Measurements from ENCODE around the gene NLK.

NLK gene

GRCh38 chr17:28115046-28115445, 72.6 kb downstream of the NLK start:
- peaks cover 34% of the 10 kb centered on the region for H3K4me1 ChIP-seq (ENCODE audit: control insufficient read depth, insufficient read depth, low read length)
- H3K27me3 ChIP-seq (replicated peaks; ENCODE audit: control insufficient read depth, insufficient read depth, low read length): no peaks in the 10 kb centered on the region
- H3K9ac ChIP-seq (ENCODE audit: low read length): no peak overlapping the region
- no peaks in the 10 kb centered on the region for H3K9me3 ChIP-seq (ENCODE audit: control insufficient read depth, low read length)
- no peak for DNase-seq (ENCODE audit: low read depth)
- H3K4me3 ChIP-seq (ENCODE audit: low read length): no peak overlapping the region
- H3K36me3 ChIP-seq (ENCODE audit: control insufficient read depth, insufficient read depth, low read length, severe bottlenecking): no peaks in the 10 kb centered on the region

DNA sequence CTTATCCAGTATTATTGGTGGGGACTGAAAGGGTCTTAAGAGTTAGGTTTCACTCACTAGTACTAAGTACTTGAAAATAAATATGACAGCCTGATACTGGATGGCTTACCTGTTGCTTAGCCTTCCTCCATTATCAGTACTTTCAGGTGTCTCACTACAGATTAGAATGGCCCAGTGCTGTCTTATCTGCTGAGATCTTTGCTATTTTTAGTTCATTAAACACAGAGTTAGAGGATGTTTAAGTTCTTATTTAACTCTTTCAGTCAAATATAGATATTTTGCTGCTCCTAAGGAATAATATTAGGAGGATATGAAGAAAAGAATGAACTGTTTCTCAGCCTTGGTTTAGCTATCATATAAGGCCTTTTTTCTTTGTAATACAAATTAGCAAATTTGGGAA, 74.8 kb downstream of the NLK start:
- Histone ChIP-seq H3K4me1 (ENCODE audit: control insufficient read depth, insufficient read depth, low read length) (peaks cover 29% of the 10 kb centered on the region), H3K4me3 (ENCODE audit: low read length) (no peak overlapping the region), H3K36me3 (ENCODE audit: control insufficient read depth, insufficient read depth, low read length, severe bottlenecking) (peaks cover under 1% of the 10 kb centered on the region), H3K9ac (ENCODE audit: low read length) (no peak overlapping the region), H3K9me3 (ENCODE audit: control insufficient read depth, low read length) (no peaks in the 10 kb centered on the region), H3K27me3 (replicated peaks; ENCODE audit: control insufficient read depth, insufficient read depth, low read length) (no peaks in the 10 kb centered on the region)
- DNase-seq (ENCODE audit: low read depth): no peak

DNA sequence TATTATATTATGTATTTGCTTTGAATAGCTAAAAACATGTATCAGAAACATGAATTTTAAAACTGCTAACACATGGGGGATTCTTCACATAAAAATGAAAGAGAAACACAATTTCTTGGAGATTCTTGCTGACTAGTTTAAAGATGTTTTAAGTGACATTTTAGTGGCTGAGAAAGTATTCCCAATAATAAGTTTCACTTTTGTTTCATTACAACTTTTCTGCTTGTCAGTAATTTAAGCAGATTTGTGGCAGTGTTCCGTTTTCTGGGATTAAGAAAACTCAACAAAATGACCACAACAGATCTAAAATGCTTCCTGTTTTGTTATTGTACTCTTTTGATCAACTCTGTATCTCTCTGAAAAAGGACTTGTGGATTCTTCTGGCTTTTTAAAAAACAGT, 75.9 kb downstream of the NLK start:
- Histone ChIP-seq H3K4me1 (ENCODE audit: control insufficient read depth, insufficient read depth, low read length) (peaks cover 18% of the 10 kb centered on the region), H3K4me3 (ENCODE audit: low read length) (peak overlapping the region; percentile 63), H3K36me3 (ENCODE audit: control insufficient read depth, insufficient read depth, low read length, severe bottlenecking) (peaks cover 11% of the 10 kb centered on the region), H3K9ac (ENCODE audit: low read length) (peak overlapping the region; percentile 63), H3K9me3 (ENCODE audit: control insufficient read depth, low read length) (no peaks in the 10 kb centered on the region), H3K27me3 (replicated peaks; ENCODE audit: control insufficient read depth, insufficient read depth, low read length) (no peaks in the 10 kb centered on the region)
- DNase-seq (ENCODE audit: low read depth): no peak

GRCh38 chr17:28119046-28119445, 76.6 kb downstream of the NLK start:
- Histone ChIP-seq H3K27me3 (replicated peaks; ENCODE audit: control insufficient read depth, insufficient read depth, low read length) (no peaks in the 10 kb centered on the region), H3K9ac (ENCODE audit: low read length) (peak overlapping the region; percentile 63), H3K9me3 (ENCODE audit: control insufficient read depth, low read length) (no peaks in the 10 kb centered on the region), H3K4me1 (ENCODE audit: control insufficient read depth, insufficient read depth, low read length) (peaks cover 12% of the 10 kb centered on the region), H3K4me3 (ENCODE audit: low read length) (peak overlapping the region; percentile 63), H3K36me3 (ENCODE audit: control insufficient read depth, insufficient read depth, low read length, severe bottlenecking) (peaks cover 13% of the 10 kb centered on the region)
- no peak for DNase-seq (ENCODE audit: low read depth)

- no peak for DNase-seq (ENCODE audit: low read depth)
- H3K36me3 ChIP-seq (ENCODE audit: control insufficient read depth, insufficient read depth, low read length, severe bottlenecking): peaks cover 13% of the 10 kb centered on the region
- H3K9ac ChIP-seq (ENCODE audit: low read length): no peak overlapping the region
- no peaks in the 10 kb centered on the region for H3K9me3 ChIP-seq (ENCODE audit: control insufficient read depth, low read length)
- peaks cover 12% of the 10 kb centered on the region for H3K4me1 ChIP-seq (ENCODE audit: control insufficient read depth, insufficient read depth, low read length)
- H3K4me3 ChIP-seq (ENCODE audit: low read length): no peak overlapping the region
- H3K27me3 ChIP-seq (replicated peaks; ENCODE audit: control insufficient read depth, insufficient read depth, low read length): no peaks in the 10 kb centered on the region
These were observed 77.1 kb downstream of the NLK start for GRCh38 chr17:28119560-28119959.

DNA sequence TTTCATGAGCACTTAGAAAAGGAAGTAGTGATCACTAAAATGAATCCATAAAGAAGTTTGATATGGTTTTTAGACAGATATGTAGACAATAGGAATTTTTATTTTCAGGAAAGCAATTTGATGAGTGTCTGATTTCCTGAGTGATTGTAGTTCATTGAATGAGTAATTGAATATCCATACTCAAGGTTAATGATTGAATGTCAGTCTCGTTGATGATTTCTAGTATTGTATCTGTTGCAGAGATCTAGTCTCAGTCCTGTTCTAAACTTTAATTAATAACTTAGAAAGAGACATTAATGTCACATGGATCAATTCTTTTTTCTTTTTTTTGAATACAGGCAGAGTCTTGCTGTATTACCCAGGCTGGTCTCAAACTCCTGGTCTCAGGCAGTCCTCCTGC, 78.3 kb downstream of the NLK start:
- H3K4me1 ChIP-seq (ENCODE audit: control insufficient read depth, insufficient read depth, low read length): peaks cover 12% of the 10 kb centered on the region
- no peaks in the 10 kb centered on the region for H3K9me3 ChIP-seq (ENCODE audit: control insufficient read depth, low read length)
- DNase-seq (ENCODE audit: low read depth): no peak
- no peaks in the 10 kb centered on the region for H3K27me3 ChIP-seq (replicated peaks; ENCODE audit: control insufficient read depth, insufficient read depth, low read length)
- no peak overlapping the region for H3K4me3 ChIP-seq (ENCODE audit: low read length)
- H3K9ac ChIP-seq (ENCODE audit: low read length): no peak overlapping the region
- H3K36me3 ChIP-seq (ENCODE audit: control insufficient read depth, insufficient read depth, low read length, severe bottlenecking): peaks cover 23% of the 10 kb centered on the region

- no peak for DNase-seq (ENCODE audit: low read depth)
- no peaks in the 10 kb centered on the region for H3K27me3 ChIP-seq (replicated peaks; ENCODE audit: control insufficient read depth, insufficient read depth, low read length)
These were observed 82.5 kb downstream of the NLK start for GRCh38 chr17:28124962-28125361.

GRCh38 chr17:28125526-28126378, 83.3 kb downstream of the NLK start:
- DNase-seq (ENCODE audit: low read depth): peak; percentile 34
- no peaks in the 10 kb centered on the region for H3K9me3 ChIP-seq (ENCODE audit: control insufficient read depth, low read length)
- no peak overlapping the region for H3K9ac ChIP-seq (ENCODE audit: low read length)

More at GRCh38 chr17:28124962-28125361, 82.5 kb downstream of the NLK start:
- Histone ChIP-seq H3K9me3 (ENCODE audit: control insufficient read depth, low read length) (no peaks in the 10 kb centered on the region), H3K36me3 (ENCODE audit: control insufficient read depth, insufficient read depth, low read length, severe bottlenecking) (peaks cover 31% of the 10 kb centered on the region), H3K9ac (ENCODE audit: low read length) (no peak overlapping the region), H3K4me1 (ENCODE audit: control insufficient read depth, insufficient read depth, low read length) (no peaks in the 10 kb centered on the region), H3K4me3 (ENCODE audit: low read length) (no peak overlapping the region)

GRCh38 chr17:28127196-28127595, 84.7 kb downstream of the NLK start:
- H3K4me1 ChIP-seq (ENCODE audit: control insufficient read depth, insufficient read depth, low read length): no peaks in the 10 kb centered on the region
- H3K36me3 ChIP-seq (ENCODE audit: control insufficient read depth, insufficient read depth, low read length, severe bottlenecking): peaks cover 31% of the 10 kb centered on the region
- no peak for DNase-seq (ENCODE audit: low read depth)
- no peaks in the 10 kb centered on the region for H3K27me3 ChIP-seq (replicated peaks; ENCODE audit: control insufficient read depth, insufficient read depth, low read length)
- no peak overlapping the region for H3K4me3 ChIP-seq (ENCODE audit: low read length)
- H3K9ac ChIP-seq (ENCODE audit: low read length): no peak overlapping the region
- H3K9me3 ChIP-seq (ENCODE audit: control insufficient read depth, low read length): no peaks in the 10 kb centered on the region

More at GRCh38 chr17:28125526-28126378, 83.3 kb downstream of the NLK start:
- Histone ChIP-seq H3K4me1 (ENCODE audit: control insufficient read depth, insufficient read depth, low read length) (no peaks in the 10 kb centered on the region), H3K4me3 (ENCODE audit: low read length) (no peak overlapping the region), H3K27me3 (replicated peaks; ENCODE audit: control insufficient read depth, insufficient read depth, low read length) (no peaks in the 10 kb centered on the region), H3K36me3 (ENCODE audit: control insufficient read depth, insufficient read depth, low read length, severe bottlenecking) (peaks cover 31% of the 10 kb centered on the region)

GRCh38 chr17:28128779-28129178, 86.3 kb downstream of the NLK start:
- no peak overlapping the region for H3K9ac ChIP-seq (ENCODE audit: low read length)
- no peak overlapping the region for H3K4me3 ChIP-seq (ENCODE audit: low read length)
- H3K27me3 ChIP-seq (replicated peaks; ENCODE audit: control insufficient read depth, insufficient read depth, low read length): no peaks in the 10 kb centered on the region
- H3K4me1 ChIP-seq (ENCODE audit: control insufficient read depth, insufficient read depth, low read length): peaks cover 6% of the 10 kb centered on the region
- H3K36me3 ChIP-seq (ENCODE audit: control insufficient read depth, insufficient read depth, low read length, severe bottlenecking): peaks cover 29% of the 10 kb centered on the region
- no peaks in the 10 kb centered on the region for H3K9me3 ChIP-seq (ENCODE audit: control insufficient read depth, low read length)
- DNase-seq (ENCODE audit: low read depth): no peak

DNA sequence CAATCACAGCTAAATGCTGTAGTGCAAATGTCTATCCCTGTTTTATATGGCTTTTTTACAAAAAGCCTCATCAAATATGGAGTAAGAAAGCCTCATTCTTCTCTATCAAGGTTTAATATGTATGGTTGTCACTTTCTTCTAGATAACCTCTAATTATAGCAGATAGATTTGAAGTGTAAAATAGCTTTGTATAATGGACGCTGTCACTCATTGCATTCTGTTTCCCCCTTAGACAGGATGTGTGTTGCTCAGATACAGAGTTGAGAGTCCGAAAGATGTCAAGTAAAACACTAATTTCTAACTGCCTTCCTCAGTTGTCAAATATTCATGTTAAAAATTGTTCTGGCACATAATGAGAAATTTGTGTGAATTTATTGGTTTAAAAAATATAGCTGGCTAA, 88.0 kb downstream of the NLK start:
- Histone ChIP-seq H3K36me3 (ENCODE audit: control insufficient read depth, insufficient read depth, low read length, severe bottlenecking) (peaks cover 29% of the 10 kb centered on the region), H3K4me3 (ENCODE audit: low read length) (no peak overlapping the region), H3K9ac (ENCODE audit: low read length) (no peak overlapping the region), H3K27me3 (replicated peaks; ENCODE audit: control insufficient read depth, insufficient read depth, low read length) (no peaks in the 10 kb centered on the region), H3K4me1 (ENCODE audit: control insufficient read depth, insufficient read depth, low read length) (peaks cover 6% of the 10 kb centered on the region), H3K9me3 (ENCODE audit: control insufficient read depth, low read length) (no peaks in the 10 kb centered on the region)
- no peak for DNase-seq (ENCODE audit: low read depth)
